GM12801 (cell line): Measurements from ENCODE around the gene DIS3L2.

ENCODE experiments used
- CTCF ChIP-seq: IDR thresholded peaks from one replicate; pipeline ENCODE4 v1.5.1; 2011; ENCODE audit warnings: control low read depth; ENCODE audit not compliant: insufficient read length; ENCODE audit errors: extremely low read depth

DIS3L2 gene

GRCh38 chr2:231920366-231920765 is 41.1 kb upstream of the DIS3L2 start:
- TF ChIP-seq CTCF, result no peak

- no peak for TF ChIP-seq CTCF
These were observed 40.7 kb upstream of the DIS3L2 start for GRCh38 chr2:231920795-231921194.

- TF ChIP-seq CTCF, result no peak
These were observed 39.1 kb upstream of the DIS3L2 start for GRCh38 chr2:231922311-231923009.

GRCh38 chr2:231923010-231923344 is 38.5 kb upstream of the DIS3L2 start:
- TF ChIP-seq CTCF, result no peak

GRCh38 chr2:231923951-231924888 is 37.3 kb upstream of the DIS3L2 start:
- TF ChIP-seq CTCF, result no peak

- no peak for TF ChIP-seq CTCF
These were observed 36.6 kb upstream of the DIS3L2 start for GRCh38 chr2:231924889-231925275.

GRCh38 chr2:231925303-231926179 is 36.0 kb upstream of the DIS3L2 start:
- no peak for TF ChIP-seq CTCF
